KMS-11 (cell line): Measurements from ENCODE around the gene FAM13A.

Source experiments
- H2AFZ ChIP-seq: fragments of 200-600 bp; sonication (generic); 2 replicates; pipeline ENCODE4 v1.6.1; 2016; ENCODE audit warnings: antibody characterized with exemption, mixed run types, low read depth
- H3K27ac ChIP-seq: fragments of 200-600 bp; sonication (generic); 2 replicates; pipeline ENCODE4 v1.6.1; 2016; ENCODE audit warnings: mild to moderate bottlenecking, mixed run types
- H3K27me3 ChIP-seq: fragments of 200-600 bp; sonication (generic); 2 replicates; pipeline ENCODE4 v1.6.1; 2017; ENCODE audit warnings: mild to moderate bottlenecking, low read depth, mixed run types, moderate library complexity; ENCODE audit not compliant: insufficient read depth
- H3K36me3 ChIP-seq: fragments of 200-600 bp; sonication (generic); 2 replicates; pipeline ENCODE4 v1.6.1; 2017; ENCODE audit warnings: mild to moderate bottlenecking, mixed run types; ENCODE audit not compliant: insufficient read depth
- H3K4me1 ChIP-seq: fragments of 200-600 bp; sonication (generic); 2 replicates; pipeline ENCODE4 v1.6.1; 2016; ENCODE audit warnings: mild to moderate bottlenecking, low read depth, mixed run types; ENCODE audit not compliant: poor library complexity, severe bottlenecking
- H3K4me2 ChIP-seq: fragments of 200-600 bp; sonication (generic); 2 replicates; pipeline ENCODE4 v1.7.0; 2016; ENCODE audit warnings: mild to moderate bottlenecking, mixed run types
- H3K4me3 ChIP-seq: fragments of 200-600 bp; sonication (generic); IDR thresholded peaks from 2 replicates; pipeline ENCODE4 v1.6.1; 2017; ENCODE audit warnings: low read depth, low read length, mixed read lengths; ENCODE audit not compliant: insufficient read depth
- H3K79me2 ChIP-seq: fragments of 200-600 bp; sonication (generic); 2 replicates; pipeline ENCODE4 v1.6.1; 2016; ENCODE audit warnings: low read depth, mixed run types; ENCODE audit not compliant: insufficient read depth
- H3K9ac ChIP-seq: fragments of 200-600 bp; sonication (generic); 2 replicates; pipeline ENCODE4 v1.6.1; 2016; ENCODE audit warnings: mild to moderate bottlenecking, mixed run types
- H4K20me1 ChIP-seq: fragments of 200-600 bp; sonication (generic); 2 replicates; pipeline ENCODE4 v1.6.1; 2016; ENCODE audit warnings: mild to moderate bottlenecking, mixed run types; ENCODE audit not compliant: insufficient read depth
- TF ChIP-seq, protein P1 (sequence below): fragments of 200-600 bp; sonication (generic); conservative IDR thresholded peaks from 2 replicates; pipeline ENCODE4 v1.6.1; 2017; ENCODE audit warnings: low read depth, mild to moderate bottlenecking, antibody characterized with exemption, low read length, moderate library complexity, mixed read lengths

FAM13A gene

DNA sequence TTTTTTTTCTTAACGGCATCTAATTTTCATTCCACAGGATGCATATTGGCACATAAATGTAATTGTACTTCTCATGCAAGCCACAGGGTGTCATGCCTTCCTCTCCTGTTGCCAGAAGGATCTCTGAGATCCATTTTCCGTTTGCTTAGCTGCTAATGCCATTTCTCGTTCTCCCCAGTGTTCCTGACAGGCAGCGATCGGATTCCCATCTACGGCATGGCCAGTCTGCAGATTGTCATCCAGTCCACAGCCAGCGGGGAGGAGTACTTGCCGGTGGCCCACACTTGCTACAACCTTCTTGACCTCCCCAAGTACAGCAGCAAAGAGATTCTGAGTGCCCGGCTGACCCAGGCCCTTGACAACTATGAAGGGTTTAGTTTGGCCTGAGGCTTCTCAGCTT, 350.4 kb downstream of the FAM13A start:
- Histone ChIP-seq H3K27me3 (no peaks in the 10 kb centered on the region), H3K9ac (no peak overlapping the region), H3K4me3 (no peak overlapping the region), H4K20me1 (no peaks in the 10 kb centered on the region), H3K79me2 (no peaks in the 10 kb centered on the region), H2AFZ (no peak overlapping the region), H3K4me2 (no peak overlapping the region), H3K27ac (no peak overlapping the region), H3K4me1 (no peaks in the 10 kb centered on the region), H3K36me3 (no peaks in the 10 kb centered on the region)
- TF ChIP-seq, protein P1, sequence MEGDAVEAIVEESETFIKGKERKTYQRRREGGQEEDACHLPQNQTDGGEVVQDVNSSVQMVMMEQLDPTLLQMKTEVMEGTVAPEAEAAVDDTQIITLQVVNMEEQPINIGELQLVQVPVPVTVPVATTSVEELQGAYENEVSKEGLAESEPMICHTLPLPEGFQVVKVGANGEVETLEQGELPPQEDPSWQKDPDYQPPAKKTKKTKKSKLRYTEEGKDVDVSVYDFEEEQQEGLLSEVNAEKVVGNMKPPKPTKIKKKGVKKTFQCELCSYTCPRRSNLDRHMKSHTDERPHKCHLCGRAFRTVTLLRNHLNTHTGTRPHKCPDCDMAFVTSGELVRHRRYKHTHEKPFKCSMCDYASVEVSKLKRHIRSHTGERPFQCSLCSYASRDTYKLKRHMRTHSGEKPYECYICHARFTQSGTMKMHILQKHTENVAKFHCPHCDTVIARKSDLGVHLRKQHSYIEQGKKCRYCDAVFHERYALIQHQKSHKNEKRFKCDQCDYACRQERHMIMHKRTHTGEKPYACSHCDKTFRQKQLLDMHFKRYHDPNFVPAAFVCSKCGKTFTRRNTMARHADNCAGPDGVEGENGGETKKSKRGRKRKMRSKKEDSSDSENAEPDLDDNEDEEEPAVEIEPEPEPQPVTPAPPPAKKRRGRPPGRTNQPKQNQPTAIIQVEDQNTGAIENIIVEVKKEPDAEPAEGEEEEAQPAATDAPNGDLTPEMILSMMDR, result 0 out of 2 replicates have a peak, but pooled peaks have one; percentile 12

DNA sequence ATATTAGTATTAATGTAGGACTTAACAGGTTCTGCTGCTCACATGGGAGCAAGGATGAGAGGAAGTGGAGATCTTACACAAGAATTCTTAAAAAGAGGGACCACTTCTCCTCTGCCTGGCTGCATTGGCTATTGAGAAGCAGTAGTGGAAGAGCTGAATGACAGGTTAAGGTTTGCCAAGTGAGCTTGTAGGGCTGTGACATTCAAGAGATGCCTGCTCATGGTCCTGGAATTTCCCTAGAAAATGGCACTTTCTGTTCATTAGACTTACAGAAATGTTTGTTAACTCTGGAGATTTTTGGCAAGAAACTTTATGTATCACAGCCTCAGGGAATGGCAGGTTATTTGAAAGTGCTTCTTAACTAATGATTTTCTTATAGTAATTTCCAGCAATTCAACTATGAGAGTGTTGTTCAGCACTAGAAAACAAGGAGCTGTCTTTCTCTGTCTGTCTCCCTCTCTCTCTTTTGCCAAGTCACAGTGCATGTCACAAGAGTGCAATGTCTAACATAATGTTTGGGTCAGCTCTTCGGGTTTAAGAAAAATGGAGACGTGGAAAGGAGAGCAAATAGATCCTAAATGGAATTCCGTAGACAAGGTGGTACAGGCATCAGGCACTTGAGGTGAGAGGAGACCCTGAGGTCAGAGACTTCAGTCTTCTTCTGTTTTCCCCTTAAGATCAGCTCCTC, 351.0 kb downstream of the FAM13A start:
- no peaks in the 10 kb centered on the region for H3K79me2 ChIP-seq
- H3K27me3 ChIP-seq, result no peaks in the 10 kb centered on the region
- H3K4me2 ChIP-seq, result no peak overlapping the region
- H3K27ac ChIP-seq, result no peak overlapping the region
- TF ChIP-seq, protein P1, result no peak
- H4K20me1 ChIP-seq, result no peaks in the 10 kb centered on the region
- no peak overlapping the region for H3K9ac ChIP-seq
- no peak overlapping the region for H3K4me3 ChIP-seq
- H3K36me3 ChIP-seq, result no peaks in the 10 kb centered on the region
- H2AFZ ChIP-seq, result no peak overlapping the region
- H3K4me1 ChIP-seq, result no peaks in the 10 kb centered on the region

DNA sequence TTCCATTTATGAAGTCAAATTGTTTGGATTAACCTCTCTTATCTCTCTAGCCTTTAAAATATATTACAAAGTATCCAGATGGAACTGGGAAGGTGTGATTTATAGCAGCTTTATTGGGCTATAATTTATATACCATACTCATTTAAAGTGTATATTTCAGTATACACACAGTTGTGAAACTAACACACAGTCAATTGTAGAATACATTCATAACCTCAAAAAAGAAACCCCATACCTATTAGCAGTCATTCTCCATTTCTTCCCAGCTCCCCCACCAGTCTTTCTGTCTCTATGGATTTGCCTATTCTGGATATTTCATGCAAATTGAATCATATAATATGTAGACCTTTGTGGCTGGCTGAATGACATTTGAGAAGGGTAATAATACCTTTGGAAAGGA, 351.8 kb downstream of the FAM13A start:
- TF ChIP-seq, protein P1, result no peak

DNA sequence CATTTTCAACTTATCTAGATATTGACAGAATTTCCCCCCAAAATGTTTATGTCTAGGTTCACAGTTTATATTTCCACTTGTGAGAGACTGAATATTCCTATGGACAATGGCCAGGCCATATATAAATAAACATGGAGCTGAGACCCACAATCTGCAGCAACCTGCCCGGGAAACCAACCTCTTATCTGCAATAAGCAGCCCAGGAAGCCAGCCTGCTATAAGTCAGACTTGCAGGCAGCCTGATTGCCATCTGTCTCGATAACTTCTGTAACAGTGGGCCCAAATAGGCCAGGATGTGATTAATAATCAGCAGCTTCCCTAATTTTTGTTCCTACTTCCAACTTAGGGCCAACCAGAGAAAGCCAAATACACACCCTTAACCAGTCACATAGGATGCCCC, 354.2 kb downstream of the FAM13A start:
- no peaks in the 10 kb centered on the region for H3K79me2 ChIP-seq
- H4K20me1 ChIP-seq, result no peaks in the 10 kb centered on the region
- TF ChIP-seq, protein P1, result no peak

More for the DNA sequence above, 351.8 kb downstream of the FAM13A start:
- no peaks in the 10 kb centered on the region for H4K20me1 ChIP-seq
- no peak overlapping the region for H3K27ac ChIP-seq
- H3K4me3 ChIP-seq, result no peak overlapping the region
- H2AFZ ChIP-seq, result no peak overlapping the region
- no peaks in the 10 kb centered on the region for H3K4me1 ChIP-seq
- no peak overlapping the region for H3K9ac ChIP-seq
- no peaks in the 10 kb centered on the region for H3K79me2 ChIP-seq
- no peak overlapping the region for H3K4me2 ChIP-seq
- H3K36me3 ChIP-seq, result no peaks in the 10 kb centered on the region
- no peaks in the 10 kb centered on the region for H3K27me3 ChIP-seq

More for the DNA sequence above, 354.2 kb downstream of the FAM13A start:
- H3K4me3 ChIP-seq, result no peak overlapping the region
- no peak overlapping the region for H3K9ac ChIP-seq
- H3K27ac ChIP-seq, result no peak overlapping the region
- H2AFZ ChIP-seq, result no peak overlapping the region
- H3K4me2 ChIP-seq, result no peak overlapping the region
- no peaks in the 10 kb centered on the region for H3K36me3 ChIP-seq
- H3K27me3 ChIP-seq, result no peaks in the 10 kb centered on the region
- no peaks in the 10 kb centered on the region for H3K4me1 ChIP-seq
